ENCODE data around the gene MAST2. TPM values are rescaled to one million over a fixed set of nuclear protein-coding genes. Genes with fewer than 3 reads are reported as not detected.

Gene MAST2
- total RNA-seq, 1 experiment from 2014 or later = 11.1 TPM

Other genes starting within 250 kb of the MAST2 start
- gene NASP, start 219.6 kb upstream of the MAST2 start, total RNA-seq (2014; rRNA removed; shearing (Covaris generic)) = 49.8 and 67.3 TPM in 2 replicates
- gene CCDC17, start 179.6 kb upstream of the MAST2 start, total RNA-seq (2014; rRNA removed; shearing (Covaris generic)) = 1.0 and 1.2 TPM in 2 replicates
- 71.3 and 76.7 TPM in 2 replicates for gene GPBP1L1, start 117.1 kb upstream of the MAST2 start, total RNA-seq (2014; rRNA removed; shearing (Covaris generic))
- 50.6 and 59.2 TPM in 2 replicates for gene TMEM69, start 115.4 kb upstream of the MAST2 start, total RNA-seq (2014; rRNA removed; shearing (Covaris generic))
- 4.4 and 5.9 TPM in 2 replicates for gene IPP, start 53.0 kb upstream of the MAST2 start, total RNA-seq (2014; rRNA removed; shearing (Covaris generic))

Measured in NCI-H460 (cell line).